Rectal smooth muscle tissue (tissue), 1 donor: Measurements from ENCODE around the gene MAST4.

Experiments used
- H3K27ac ChIP-seq: one replicate; pipeline ENCODE4 v1.7.0; 2013; ENCODE audit warnings: low read depth, low read length, inconsistent platforms
- H3K27me3 ChIP-seq: one replicate; pipeline ENCODE4 v1.7.0; 2013; ENCODE audit warnings: low read length; ENCODE audit not compliant: control insufficient read depth, insufficient read depth
- H3K36me3 ChIP-seq: one replicate; pipeline ENCODE4 v1.7.0; 2013; ENCODE audit warnings: low read length; ENCODE audit not compliant: control insufficient read depth, insufficient read depth
- H3K4me1 ChIP-seq: one replicate; pipeline ENCODE4 v1.7.0; 2013; ENCODE audit warnings: low read length; ENCODE audit not compliant: control insufficient read depth, insufficient read depth
- H3K4me3 ChIP-seq: one replicate; pipeline ENCODE4 v1.7.0; 2013; ENCODE audit warnings: low read length
- H3K9ac ChIP-seq: one replicate; pipeline ENCODE4 v1.7.0; 2013; ENCODE audit warnings: low read length

Gene MAST4

GRCh38 chr5:67000794-67001475, 404.7 kb downstream of the MAST4 start:
- no peak overlapping the region for H3K9ac ChIP-seq
- peaks cover 4% of the 10 kb centered on the region for H3K4me1 ChIP-seq
- H3K27me3 ChIP-seq: no peaks in the 10 kb centered on the region
- no peak overlapping the region for H3K4me3 ChIP-seq
- no peaks in the 10 kb centered on the region for H3K36me3 ChIP-seq
- no peak overlapping the region for H3K27ac ChIP-seq

- Histone ChIP-seq H3K36me3 (no peaks in the 10 kb centered on the region), H3K27ac (peak overlapping the region; percentile 60), H3K9ac (no peak overlapping the region), H3K4me3 (peak overlapping the region; percentile 64), H3K27me3 (no peaks in the 10 kb centered on the region), H3K4me1 (peaks cover 7% of the 10 kb centered on the region)
These were observed 406.9 kb downstream of the MAST4 start for GRCh38 chr5:67002832-67003684.

- H3K36me3 ChIP-seq: no peaks in the 10 kb centered on the region
- peak overlapping the region; percentile 60 for H3K27ac ChIP-seq
- H3K27me3 ChIP-seq: no peaks in the 10 kb centered on the region
- peaks cover 7% of the 10 kb centered on the region for H3K4me1 ChIP-seq
- peak overlapping the region; percentile 27 for H3K9ac ChIP-seq
- peak overlapping the region; percentile 64 for H3K4me3 ChIP-seq
These were observed 407.4 kb downstream of the MAST4 start for GRCh38 chr5:67003685-67003934.

- peaks cover 7% of the 10 kb centered on the region for H3K4me1 ChIP-seq
- H3K36me3 ChIP-seq: no peaks in the 10 kb centered on the region
- no peaks in the 10 kb centered on the region for H3K27me3 ChIP-seq
- peak overlapping the region; percentile 60 for H3K27ac ChIP-seq
- H3K4me3 ChIP-seq: peak overlapping the region; percentile 64
- H3K9ac ChIP-seq: peak overlapping the region; percentile 27
These were observed 407.9 kb downstream of the MAST4 start for GRCh38 chr5:67003935-67004729.

GRCh38 chr5:67004730-67005350, 408.6 kb downstream of the MAST4 start:
- Histone ChIP-seq H3K27me3 (no peaks in the 10 kb centered on the region), H3K9ac (peak overlapping the region; percentile 12), H3K4me1 (peaks cover 7% of the 10 kb centered on the region), H3K36me3 (no peaks in the 10 kb centered on the region), H3K27ac (peak overlapping the region; percentile 60), H3K4me3 (peak overlapping the region; percentile 64)

GRCh38 chr5:67005737-67006499, 409.7 kb downstream of the MAST4 start:
- H3K36me3 ChIP-seq: no peaks in the 10 kb centered on the region
- H3K4me1 ChIP-seq: peaks cover 7% of the 10 kb centered on the region
- peak overlapping the region; percentile 64 for H3K4me3 ChIP-seq
- H3K9ac ChIP-seq: no peak overlapping the region
- H3K27ac ChIP-seq: no peak overlapping the region
- H3K27me3 ChIP-seq: no peaks in the 10 kb centered on the region

- H3K4me1 ChIP-seq: peaks cover 7% of the 10 kb centered on the region
- no peak overlapping the region for H3K9ac ChIP-seq
- no peaks in the 10 kb centered on the region for H3K36me3 ChIP-seq
- H3K4me3 ChIP-seq: peak overlapping the region; percentile 22
- no peaks in the 10 kb centered on the region for H3K27me3 ChIP-seq
- no peak overlapping the region for H3K27ac ChIP-seq
These were observed 410.3 kb downstream of the MAST4 start for GRCh38 chr5:67006500-67006848.

GRCh38 chr5:67009028-67009427, 412.8 kb downstream of the MAST4 start:
- no peaks in the 10 kb centered on the region for H3K27me3 ChIP-seq
- H3K36me3 ChIP-seq: no peaks in the 10 kb centered on the region
- H3K9ac ChIP-seq: no peak overlapping the region
- H3K4me1 ChIP-seq: peaks cover 5% of the 10 kb centered on the region
- H3K4me3 ChIP-seq: no peak overlapping the region
- H3K27ac ChIP-seq: no peak overlapping the region

GRCh38 chr5:67010684-67011409, 414.7 kb downstream of the MAST4 start:
- no peaks in the 10 kb centered on the region for H3K27me3 ChIP-seq
- H3K4me1 ChIP-seq: peaks cover 10% of the 10 kb centered on the region
- H3K9ac ChIP-seq: no peak overlapping the region
- H3K4me3 ChIP-seq: no peak overlapping the region
- H3K36me3 ChIP-seq: no peaks in the 10 kb centered on the region
- H3K27ac ChIP-seq: peak overlapping the region; percentile 66

GRCh38 chr5:67011422-67011821, 415.2 kb downstream of the MAST4 start:
- Histone ChIP-seq H3K9ac (no peak overlapping the region), H3K27me3 (no peaks in the 10 kb centered on the region), H3K4me1 (peaks cover 10% of the 10 kb centered on the region), H3K27ac (peak overlapping the region; percentile 56), H3K36me3 (no peaks in the 10 kb centered on the region), H3K4me3 (no peak overlapping the region)

- H3K27me3 ChIP-seq: no peaks in the 10 kb centered on the region
- peaks cover 9% of the 10 kb centered on the region for H3K4me1 ChIP-seq
- H3K27ac ChIP-seq: no peak overlapping the region
- H3K9ac ChIP-seq: no peak overlapping the region
- H3K4me3 ChIP-seq: no peak overlapping the region
- H3K36me3 ChIP-seq: no peaks in the 10 kb centered on the region
These were observed 416.0 kb downstream of the MAST4 start for GRCh38 chr5:67012171-67012570.
